ENCODE measurements around the gene VOPP1.

DNA sequence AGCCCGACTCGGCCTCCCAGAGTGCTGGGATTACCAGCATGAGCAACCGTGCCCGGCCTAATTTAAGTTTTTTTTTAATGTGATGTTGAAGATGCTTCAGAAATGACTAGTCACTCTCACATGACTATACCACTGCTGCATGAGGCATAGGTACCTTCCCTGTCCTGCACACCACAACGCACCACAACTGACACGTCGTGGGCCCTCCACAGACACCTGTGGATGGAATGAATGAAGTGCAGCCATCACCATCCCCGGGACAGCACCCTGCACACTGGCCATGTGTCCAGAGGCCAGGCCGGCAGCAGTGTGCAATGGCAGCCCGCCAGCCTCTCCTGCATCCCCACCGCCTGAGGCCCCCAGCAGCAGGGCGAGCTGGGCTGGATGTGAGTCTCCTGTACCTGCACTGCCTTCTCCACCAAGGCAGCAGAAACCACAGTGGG lies 55.1 kb downstream of the VOPP1 start:
- TF ChIP-seq, protein P1, sequence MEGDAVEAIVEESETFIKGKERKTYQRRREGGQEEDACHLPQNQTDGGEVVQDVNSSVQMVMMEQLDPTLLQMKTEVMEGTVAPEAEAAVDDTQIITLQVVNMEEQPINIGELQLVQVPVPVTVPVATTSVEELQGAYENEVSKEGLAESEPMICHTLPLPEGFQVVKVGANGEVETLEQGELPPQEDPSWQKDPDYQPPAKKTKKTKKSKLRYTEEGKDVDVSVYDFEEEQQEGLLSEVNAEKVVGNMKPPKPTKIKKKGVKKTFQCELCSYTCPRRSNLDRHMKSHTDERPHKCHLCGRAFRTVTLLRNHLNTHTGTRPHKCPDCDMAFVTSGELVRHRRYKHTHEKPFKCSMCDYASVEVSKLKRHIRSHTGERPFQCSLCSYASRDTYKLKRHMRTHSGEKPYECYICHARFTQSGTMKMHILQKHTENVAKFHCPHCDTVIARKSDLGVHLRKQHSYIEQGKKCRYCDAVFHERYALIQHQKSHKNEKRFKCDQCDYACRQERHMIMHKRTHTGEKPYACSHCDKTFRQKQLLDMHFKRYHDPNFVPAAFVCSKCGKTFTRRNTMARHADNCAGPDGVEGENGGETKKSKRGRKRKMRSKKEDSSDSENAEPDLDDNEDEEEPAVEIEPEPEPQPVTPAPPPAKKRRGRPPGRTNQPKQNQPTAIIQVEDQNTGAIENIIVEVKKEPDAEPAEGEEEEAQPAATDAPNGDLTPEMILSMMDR (IDR thresholded peaks at IDR 0.05; ENCODE audit: low read depth, low read length), result no peak
- TF ChIP-seq, protein P2, sequence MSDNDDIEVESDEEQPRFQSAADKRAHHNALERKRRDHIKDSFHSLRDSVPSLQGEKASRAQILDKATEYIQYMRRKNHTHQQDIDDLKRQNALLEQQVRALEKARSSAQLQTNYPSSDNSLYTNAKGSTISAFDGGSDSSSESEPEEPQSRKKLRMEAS (IDR thresholded peaks at IDR 0.05; ENCODE audit: low read depth, low read length), result no peak

Data from NB4 (cell line).